H1 (cell line): ENCODE measurements around the gene HSPD1. TPM values are rescaled to one million over a fixed set of nuclear protein-coding genes. Genes with fewer than 3 reads are reported as not detected.

Experiments used
- CTCF ChIA-PET: fragments of 300-600 bp; sonication (Branson Sonifier 250); formaldehyde crosslinking; loops from one replicate; lab custom pipeline; 2021; ENCODE audit not compliant: partially characterized antibody; lab: Charles Lee
- POLR2A ChIA-PET: fragments of 300-600 bp; sonication (Branson Sonifier 250); formaldehyde crosslinking; loops from one replicate; lab custom pipeline; 2021; ENCODE audit warnings: inconsistent platforms; ENCODE audit not compliant: partially characterized antibody; lab: Charles Lee
- DNase-seq, 2 experiments: peaks; one replicate each; pipeline versions ENCODE4 v3.0.0 to v3.0.0-alpha.2; 2010 to 2022; ENCODE audit warnings: low spot score in 2 of 2, low read depth in 1 of 2, mixed read lengths in 1 of 2
- FAIRE-seq: peaks from 2 replicates; lab custom pipeline; 2011; peaks lifted over from hg19 to GRCh38; lab: Jason Lieb, UNC
- H2AFZ ChIP-seq: 2 replicates; pipeline ENCODE4 v1.8.1; 2012; ENCODE audit warnings: low read length, inconsistent platforms
- H2AK5ac ChIP-seq: 2 replicates; pipeline ENCODE4 v1.6.1; 2013; ENCODE audit warnings: low read depth, low read length
- H2BK120ac ChIP-seq: replicated peaks from 2 replicates; pipeline ENCODE3; 2013; ENCODE audit warnings: low read depth, low read length, inconsistent platforms
- H2BK12ac ChIP-seq: 2 replicates; pipeline ENCODE4 v1.6.1; 2013; ENCODE audit warnings: low read depth, low read length
- H2BK15ac ChIP-seq: 2 replicates; pipeline ENCODE4 v1.6.1; 2013; ENCODE audit warnings: low read length
- H2BK20ac ChIP-seq: 2 replicates; pipeline ENCODE4 v1.6.1; 2013; ENCODE audit warnings: low read length
- H2BK5ac ChIP-seq: 2 replicates; pipeline ENCODE4 v1.6.1; 2013; ENCODE audit warnings: low read depth, low read length
- H3K14ac ChIP-seq: 2 replicates; pipeline ENCODE4 v1.6.1; 2013; ENCODE audit warnings: inconsistent platforms; ENCODE audit not compliant: insufficient read length
- H3K18ac ChIP-seq: 2 replicates; pipeline ENCODE4 v1.6.1; 2013; ENCODE audit warnings: low read length; ENCODE audit errors: extremely low read depth
- H3K23ac ChIP-seq: 2 replicates; pipeline ENCODE4 v1.6.1; 2013; ENCODE audit warnings: inconsistent platforms; ENCODE audit not compliant: insufficient read length
- H3K23me2 ChIP-seq: 2 replicates; pipeline ENCODE4 v1.6.1; 2013; ENCODE audit warnings: low read depth, low read length
- H3K27ac ChIP-seq: 2 replicates; pipeline ENCODE4 v1.6.1; 2011; ENCODE audit warnings: low read depth, low read length, inconsistent platforms
- H3K27me3 ChIP-seq, 4 experiments: replicated peaks in 1 of 4; 1 replicate in 1 of 4; 2 replicates in 3 of 4; pipeline versions ENCODE4 v1.6.1 to v1.8.1; 2011 to 2013; ENCODE audit warnings: low read length in 3 of 4, mild to moderate bottlenecking in 3 of 4, inconsistent platforms in 2 of 4, mixed read lengths in 2 of 4, moderate library complexity in 1 of 4; ENCODE audit not compliant: control insufficient read depth in 3 of 4, insufficient read depth in 3 of 4; ENCODE audit errors: extremely low read depth in 1 of 4
- H3K36me3 ChIP-seq, 4 experiments: 2 replicates each; pipeline versions ENCODE4 v1.6.1 to v1.8.1; 2011 to 2013; ENCODE audit warnings: mild to moderate bottlenecking in 4 of 4, low read length in 3 of 4, moderate library complexity in 2 of 4, control low read depth in 1 of 4, inconsistent platforms in 1 of 4; ENCODE audit not compliant: insufficient read depth in 4 of 4, control insufficient read depth in 2 of 4
- H3K4ac ChIP-seq: replicated peaks from 2 replicates; pipeline ENCODE3; 2013; ENCODE audit warnings: low read length, low read depth, mixed read lengths, inconsistent platforms; ENCODE audit not compliant: insufficient read length
- H3K4me1 ChIP-seq, 4 experiments: replicated peaks in 1 of 4; 1 replicate in 1 of 4; 2 replicates in 3 of 4; pipeline versions ENCODE4 v1.6.1 to v1.8.1; 2011 to 2013; ENCODE audit warnings: low read length in 3 of 4, inconsistent platforms in 2 of 4, mixed read lengths in 1 of 4; ENCODE audit not compliant: insufficient read depth in 4 of 4, control insufficient read depth in 3 of 4
- H3K4me2 ChIP-seq, 2 experiments: 2 replicates each; pipeline versions ENCODE4 v1.6.1 to v1.8.1; 2011 to 2013; ENCODE audit warnings: low read depth in 2 of 2, low read length in 2 of 2, control low read depth in 1 of 2, inconsistent platforms in 1 of 2, mild to moderate bottlenecking in 1 of 2; ENCODE audit not compliant: insufficient read depth in 1 of 2
- H3K4me3 ChIP-seq, 4 experiments: fragments of 200-600, 300-600 bp in 1 of 4; sonication (generic), shearing (Covaris generic), sonication (Bioruptor Twin) in 1 of 4; 2 replicates each; pipeline versions ENCODE4 v1.5.1 to v1.8.1; 2011 to 2016; ENCODE audit warnings: low read length in 4 of 4, low read depth in 3 of 4, control low read depth in 2 of 4, inconsistent platforms in 2 of 4, mild to moderate bottlenecking in 2 of 4, mixed read lengths in 1 of 4, moderate library complexity in 1 of 4; ENCODE audit not compliant: insufficient read depth in 2 of 4; ENCODE audit errors: extremely low read depth in 1 of 4
- H3K56ac ChIP-seq: replicated peaks from 2 replicates; pipeline ENCODE3; 2013; ENCODE audit warnings: low read depth, mild to moderate bottlenecking, mixed read lengths, low read length, inconsistent platforms; ENCODE audit not compliant: insufficient read length
- H3K79me1 ChIP-seq: 2 replicates; pipeline ENCODE4 v1.6.1; 2013; ENCODE audit warnings: low read depth, low read length, control low read depth
- H3K79me2 ChIP-seq, 2 experiments: 2 replicates each; pipeline versions ENCODE4 v1.6.1 to v1.8.1; 2012 to 2013; ENCODE audit warnings: low read length in 2 of 2, mild to moderate bottlenecking in 2 of 2, inconsistent platforms in 1 of 2; ENCODE audit not compliant: insufficient read depth in 2 of 2, control insufficient read depth in 1 of 2
- H3K9ac ChIP-seq, 4 experiments: replicated peaks in 1 of 4; 1 replicate in 1 of 4; 2 replicates in 3 of 4; pipeline versions ENCODE4 v1.6.1 to v1.8.1; 2011 to 2013; ENCODE audit warnings: low read depth in 3 of 4, low read length in 3 of 4, control low read depth in 2 of 4, mild to moderate bottlenecking in 2 of 4, moderate library complexity in 2 of 4, inconsistent platforms in 1 of 4; ENCODE audit errors: extremely low read depth in 1 of 4
- H3K9me3 ChIP-seq, 2 experiments: 2 replicates each; pipeline versions ENCODE4 v1.6.1 to v1.8.1; 2012 to 2013; ENCODE audit warnings: mild to moderate bottlenecking in 2 of 2, moderate library complexity in 2 of 2, control low read depth in 1 of 2, inconsistent platforms in 1 of 2, low read depth in 1 of 2, low read length in 1 of 2, mixed read lengths in 1 of 2; ENCODE audit not compliant: insufficient read depth in 2 of 2
- H4K20me1 ChIP-seq, 2 experiments: replicated peaks in 1 of 2; 2 replicates each; pipeline versions ENCODE3 to v1.8.1; 2011 to 2013; ENCODE audit warnings: inconsistent platforms in 2 of 2, low read length in 2 of 2, mild to moderate bottlenecking in 1 of 2; ENCODE audit not compliant: insufficient read depth in 2 of 2, control insufficient read depth in 1 of 2
- H4K5ac ChIP-seq: 2 replicates; pipeline ENCODE4 v1.6.1; 2013; ENCODE audit warnings: low read length, low read depth, mixed read lengths, inconsistent platforms; ENCODE audit not compliant: insufficient read length
- H4K8ac ChIP-seq: 2 replicates; pipeline ENCODE4 v1.8.0; 2013; ENCODE audit warnings: mild to moderate bottlenecking, moderate library complexity, low read length, inconsistent platforms; ENCODE audit not compliant: insufficient read depth; ENCODE audit errors: extremely low read depth
- H4K91ac ChIP-seq: replicated peaks from 2 replicates; pipeline ENCODE3; 2013; ENCODE audit warnings: low read length, mixed read lengths, inconsistent platforms; ENCODE audit not compliant: insufficient read length
- BCL11A ChIP-seq, 2 experiments: IDR thresholded peaks; one replicate each; pipeline ENCODE4 v1.6.1; 2011; ENCODE audit warnings: low read depth in 2 of 2, low read length in 2 of 2, mild to moderate bottlenecking in 2 of 2
- CHD1 ChIP-seq: IDR thresholded peaks from 2 replicates; pipeline ENCODE4 v1.6.1; 2012; ENCODE audit warnings: low read depth, low read length, improper control_type of control experiment
- CTBP2 ChIP-seq: IDR thresholded peaks from 2 replicates; pipeline ENCODE4 v1.7.0; 2011; ENCODE audit warnings: borderline replicate concordance, mild to moderate bottlenecking, moderate library complexity, mixed read lengths, low read length; ENCODE audit not compliant: insufficient read depth, insufficient read length
- FOSL1 ChIP-seq: IDR thresholded peaks from 2 replicates; pipeline ENCODE4 v1.6.1; 2011; ENCODE audit warnings: mild to moderate bottlenecking, low read depth, low read length, moderate library complexity; ENCODE audit not compliant: insufficient read depth
- MAFK ChIP-seq: IDR thresholded peaks from 2 replicates; pipeline ENCODE4 v1.6.1; 2012; ENCODE audit warnings: low read depth, mild to moderate bottlenecking, improper control_type of control experiment, low read length
- NANOG ChIP-seq: IDR thresholded peaks from 2 replicates; pipeline ENCODE4 v1.6.1; 2011; ENCODE audit warnings: low read length, low read depth, mild to moderate bottlenecking, inconsistent platforms; ENCODE audit not compliant: insufficient read depth, poor library complexity, severe bottlenecking
- PHF8 ChIP-seq: fragments of 200-600 bp; sonication (generic); conservative IDR thresholded peaks from 2 replicates; pipeline ENCODE4 v1.7.1; 2012; ENCODE audit warnings: low read depth, mild to moderate bottlenecking, inconsistent platforms, low read length, moderate library complexity
- TCF12 ChIP-seq: IDR thresholded peaks from 2 replicates; pipeline ENCODE4 v1.6.1; 2011; ENCODE audit warnings: low read depth, mild to moderate bottlenecking, low read length
- TEAD4 ChIP-seq: IDR thresholded peaks from 2 replicates; pipeline ENCODE4 v1.6.1; 2012; ENCODE audit warnings: low read depth, low read length, inconsistent platforms, mixed read lengths
- WGBS, 2 experiments: shearing (Covaris generic) in 1 of 2; methylation state at CpG; one replicate each; pipeline versions ENCODE4 v1.1.6 to v1.1.7; 2013 to 2015; ENCODE audit warnings: low lambda C conversion rate in 2 of 2, mixed read lengths in 2 of 2, inconsistent platforms in 1 of 2, low coverage in 1 of 2, missing lambda C conversion rate in 1 of 2; ENCODE audit not compliant: insufficient replicate concordance in 2 of 2, insufficient coverage in 1 of 2, insufficient read length in 1 of 2; ENCODE audit errors: extremely low coverage in 1 of 2, missing lambda C conversion rate in 1 of 2; 5-methylcytosine and 5-hydroxymethylcytosine counted together
- polyA plus RNA-seq, 7 experiments: library from polyadenylated mRNA; depleted of rRNA in 3 of 7; stranded (reverse) in 5 of 7; unstranded in 2 of 7; fragments of >200 nt in 5 of 7; fragments of 200-250 nt in 2 of 7; gene quantifications; 1 replicate in 5 of 7; 2 replicates in 1 of 7; 4 replicates in 1 of 7; pipeline versions ENCODE4 v1.2.1 to v1.2.3, GENCODE V29; 2011 to 2013; ENCODE audit warnings: missing spikeins in 2 of 7, mixed read lengths in 2 of 7
- total RNA-seq: library from RNA; stranded (reverse); fragmentation: NEBNext Ultra II Directional; extraction: Animal tissue kit (Norgen Biotek cat#: 25700); gene quantifications from 2 replicates; pipeline ENCODE4 v1.2.1, GENCODE V29; 2021
- TF ChIP-seq, protein P1 (sequence below): IDR thresholded peaks from 2 replicates; pipeline ENCODE4 v1.6.1; 2012; ENCODE audit warnings: low read length, inconsistent platforms
- TF ChIP-seq, protein P2 (sequence below): IDR thresholded peaks from 2 replicates; pipeline ENCODE4 v1.6.1; 2012; ENCODE audit warnings: inconsistent platforms

HSPD1 gene
- total and polyA plus RNA-seq, 2 of the 8 experiments (the other 6 are each of a cell fraction or from before 2014, with no cell fraction given) = 221 to 1,108 TPM

DNA sequence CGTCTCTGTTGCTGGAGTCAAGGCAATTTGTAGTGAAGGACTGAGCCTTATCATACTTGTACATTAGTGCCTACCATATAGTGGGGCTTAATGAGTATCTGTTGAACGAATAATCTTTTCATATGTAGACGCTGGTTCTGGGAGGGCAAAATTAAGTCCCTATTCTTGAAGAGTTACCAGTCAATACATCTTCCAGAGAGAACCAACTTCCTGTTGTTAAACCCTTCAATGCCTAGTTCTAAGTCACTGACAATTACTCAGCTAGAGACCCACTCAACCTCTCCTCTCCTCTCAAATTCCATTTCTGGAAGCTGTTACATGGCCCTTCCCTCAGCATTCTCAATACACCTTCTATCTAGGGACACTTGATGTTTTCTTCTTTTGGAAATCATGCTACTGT is 15.1 kb upstream of the HSPD1 start:
- Histone ChIP-seq H3K4me3 (peak overlapping the region in 3 of 4 experiments; percentile 75 to 96 (median 95); a peak in 3 of 8 replicates), H3K4ac (no peak overlapping the region), H3K27ac (no peak overlapping the region), H3K14ac (no peak overlapping the region), H2BK20ac (no peak overlapping the region), H2AK5ac (no peak overlapping the region), H3K36me3 (no peaks in the 10 kb centered on the region), H2AFZ (no peak overlapping the region), H3K79me2 (peaks cover 0 to 38% of the 10 kb centered on the region in 2 experiments; a peak in 3 of 4 replicates), H3K27me3 (no peaks in the 10 kb centered on the region), H2BK120ac (no peak overlapping the region), H3K56ac (no peak overlapping the region), H4K5ac (no peak overlapping the region), H3K79me1 (no peaks in the 10 kb centered on the region), H3K4me1 (peaks cover 0 to 9% (median 5%) of the 10 kb centered on the region in 4 experiments; a peak in 5 of 7 replicates), H2BK15ac (no peak overlapping the region), H4K20me1 (no peaks in the 10 kb centered on the region), H3K18ac (no peak overlapping the region), H2BK5ac (no peak overlapping the region), H3K23me2 (peaks cover 8% of the 10 kb centered on the region), H2BK12ac (no peak overlapping the region), H3K9me3 (no peaks in the 10 kb centered on the region), H3K9ac (no peak overlapping the region), H3K23ac (no peak overlapping the region), H3K4me2 (peak overlapping the region; percentile 86), H4K8ac (no peak overlapping the region), H4K91ac (no peak overlapping the region)
- ChIA-PET CTCF (no interaction called here), POLR2A (interaction anchor here (0.8 to 6.6 kb wide), 9 partner anchors 9 to 82 kb away, joined by 3 to 130 read pairs (median 5); partner anchors contain the start of genes HSPD1, HSPE1 and SF3B1)
- no peak for DNase-seq
- 67% methylated on average over 3 of the region's 3 CpGs; no CpG with 5 or more reads in 1 of the 2 experiments for WGBS, 2 experiments
- FAIRE-seq = no peak
- no peak for TF ChIP-seq MAFK
- no peak for TF ChIP-seq PHF8
- no peak for TF ChIP-seq TCF12
- no peak for TF ChIP-seq TEAD4
- TF ChIP-seq, protein P1, sequence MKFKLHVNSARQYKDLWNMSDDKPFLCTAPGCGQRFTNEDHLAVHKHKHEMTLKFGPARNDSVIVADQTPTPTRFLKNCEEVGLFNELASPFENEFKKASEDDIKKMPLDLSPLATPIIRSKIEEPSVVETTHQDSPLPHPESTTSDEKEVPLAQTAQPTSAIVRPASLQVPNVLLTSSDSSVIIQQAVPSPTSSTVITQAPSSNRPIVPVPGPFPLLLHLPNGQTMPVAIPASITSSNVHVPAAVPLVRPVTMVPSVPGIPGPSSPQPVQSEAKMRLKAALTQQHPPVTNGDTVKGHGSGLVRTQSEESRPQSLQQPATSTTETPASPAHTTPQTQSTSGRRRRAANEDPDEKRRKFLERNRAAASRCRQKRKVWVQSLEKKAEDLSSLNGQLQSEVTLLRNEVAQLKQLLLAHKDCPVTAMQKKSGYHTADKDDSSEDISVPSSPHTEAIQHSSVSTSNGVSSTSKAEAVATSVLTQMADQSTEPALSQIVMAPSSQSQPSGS = no peak
- TF ChIP-seq, protein P2, sequence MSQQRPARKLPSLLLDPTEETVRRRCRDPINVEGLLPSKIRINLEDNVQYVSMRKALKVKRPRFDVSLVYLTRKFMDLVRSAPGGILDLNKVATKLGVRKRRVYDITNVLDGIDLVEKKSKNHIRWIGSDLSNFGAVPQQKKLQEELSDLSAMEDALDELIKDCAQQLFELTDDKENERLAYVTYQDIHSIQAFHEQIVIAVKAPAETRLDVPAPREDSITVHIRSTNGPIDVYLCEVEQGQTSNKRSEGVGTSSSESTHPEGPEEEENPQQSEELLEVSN = no peak
- TF ChIP-seq CTBP2 = no peak
- TF ChIP-seq CHD1 = no peak
- no peak for TF ChIP-seq FOSL1
- no peak for TF ChIP-seq BCL11A (IDR thresholded peaks at IDR 0.05; ENCODE audit: low read depth in 2 of 2, low read length in 2 of 2)
- no peak for TF ChIP-seq NANOG
